ENCODE data around the gene UAP1.

Gene UAP1

GRCh38 chr1:162605225-162605927, 43.9 kb downstream of the UAP1 start:
- Histone ChIP-seq H3K36me3 (ENCODE audit: control insufficient read depth, low read length) (peaks cover 16% of the 10 kb centered on the region), H3K4me2 (ENCODE audit: low read length) (no peak overlapping the region), H3K27me3 (ENCODE audit: control insufficient read depth, low read length) (no peaks in the 10 kb centered on the region), H3K9me3 (ENCODE audit: control insufficient read depth, insufficient read depth, low read length) (no peaks in the 10 kb centered on the region), H3K4me3 (ENCODE audit: low read length) (no peak overlapping the region), H3K27ac (ENCODE audit: low read depth, low read length) (no peak overlapping the region), H3K79me2 (ENCODE audit: control insufficient read depth, low read length) (no peaks in the 10 kb centered on the region), H3K4me1 (ENCODE audit: control insufficient read depth, low read length) (no peaks in the 10 kb centered on the region), H3F3A (ENCODE audit: control insufficient read depth, insufficient read depth) (no peaks in the 10 kb centered on the region), H3K9me2 (replicated peaks; ENCODE audit: control insufficient read depth, low read length) (no peaks in the 10 kb centered on the region), H4K20me1 (ENCODE audit: control insufficient read depth, insufficient read depth, low read depth, low read length) (no peaks in the 10 kb centered on the region)
- TF ChIP-seq CTCF (IDR thresholded peaks at IDR 0.05; ENCODE audit: low read depth, low read length, poor library complexity, severe bottlenecking) (no peak), EZH2phosphoT487 (IDR thresholded peaks at IDR 0.05; ENCODE audit: borderline replicate concordance, low read length) (no peak)

- H3K9me3 ChIP-seq (ENCODE audit: control insufficient read depth, insufficient read depth, low read length): no peaks in the 10 kb centered on the region
- H3K4me3 ChIP-seq (ENCODE audit: low read length): no peak overlapping the region
- H3K27me3 ChIP-seq (ENCODE audit: control insufficient read depth, low read length): no peaks in the 10 kb centered on the region
- no peaks in the 10 kb centered on the region for H4K20me1 ChIP-seq (ENCODE audit: control insufficient read depth, insufficient read depth, low read depth, low read length)
- H3K9me2 ChIP-seq (replicated peaks; ENCODE audit: control insufficient read depth, low read length): no peaks in the 10 kb centered on the region
- no peak for TF ChIP-seq EZH2phosphoT487 (IDR thresholded peaks at IDR 0.05; ENCODE audit: borderline replicate concordance, low read length)
- no peak for TF ChIP-seq CTCF (IDR thresholded peaks at IDR 0.05; ENCODE audit: low read depth, low read length, poor library complexity, severe bottlenecking)
- no peak overlapping the region for H3K4me2 ChIP-seq (ENCODE audit: low read length)
- no peaks in the 10 kb centered on the region for H3F3A ChIP-seq (ENCODE audit: control insufficient read depth, insufficient read depth)
- H3K4me1 ChIP-seq (ENCODE audit: control insufficient read depth, low read length): no peaks in the 10 kb centered on the region
- H3K79me2 ChIP-seq (ENCODE audit: control insufficient read depth, low read length): no peaks in the 10 kb centered on the region
- H3K36me3 ChIP-seq (ENCODE audit: control insufficient read depth, low read length): no peaks in the 10 kb centered on the region
- no peak overlapping the region for H3K27ac ChIP-seq (ENCODE audit: low read depth, low read length)
Measured at GRCh38 chr1:162609306-162609705, 47.8 kb downstream of the UAP1 start.

GRCh38 chr1:162612606-162613400, 51.3 kb downstream of the UAP1 start:
- TF ChIP-seq CTCF (IDR thresholded peaks at IDR 0.05; ENCODE audit: low read depth, low read length, poor library complexity, severe bottlenecking) (no peak), EZH2phosphoT487 (IDR thresholded peaks at IDR 0.05; ENCODE audit: borderline replicate concordance, low read length) (no peak)
- H3K36me3 ChIP-seq (ENCODE audit: control insufficient read depth, low read length): no peaks in the 10 kb centered on the region
- no peaks in the 10 kb centered on the region for H3F3A ChIP-seq (ENCODE audit: control insufficient read depth, insufficient read depth)
- no peak overlapping the region for H3K27ac ChIP-seq (ENCODE audit: low read depth, low read length)
- no peak overlapping the region for H3K4me3 ChIP-seq (ENCODE audit: low read length)
- H3K9me2 ChIP-seq (replicated peaks; ENCODE audit: control insufficient read depth, low read length): no peaks in the 10 kb centered on the region
- no peaks in the 10 kb centered on the region for H3K9me3 ChIP-seq (ENCODE audit: control insufficient read depth, insufficient read depth, low read length)
- no peaks in the 10 kb centered on the region for H4K20me1 ChIP-seq (ENCODE audit: control insufficient read depth, insufficient read depth, low read depth, low read length)
- no peaks in the 10 kb centered on the region for H3K4me1 ChIP-seq (ENCODE audit: control insufficient read depth, low read length)
- no peaks in the 10 kb centered on the region for H3K27me3 ChIP-seq (ENCODE audit: control insufficient read depth, low read length)
- no peaks in the 10 kb centered on the region for H3K79me2 ChIP-seq (ENCODE audit: control insufficient read depth, low read length)
- no peak overlapping the region for H3K4me2 ChIP-seq (ENCODE audit: low read length)
